BJ (cell line): Measurements from ENCODE around the gene RPL41. TPM values are rescaled to one million over a fixed set of nuclear protein-coding genes. Genes with fewer than 3 reads are reported as not detected.

Experiments used
- CTCF ChIA-PET: fragments of 350-600 bp; formaldehyde crosslinking; extraction: SDS; loops from one replicate; lab custom pipeline; 2021; ENCODE audit warnings: antibody characterized with exemption, inconsistent platforms; lab: Yijun Ruan, JAX
- POLR2A ChIA-PET: fragments of 300-600 bp; sonication (Branson Sonifier 250); formaldehyde crosslinking; extraction: SDS; loops from one replicate; lab custom pipeline; 2021; ENCODE audit warnings: antibody characterized with exemption; lab: Charles Lee
- DNase-seq: peaks from one replicate; pipeline ENCODE4 v3.0.0-alpha.2; 2011; ENCODE audit warnings: low read depth
- H3K27me3 ChIP-seq: 2 replicates; pipeline ENCODE4 v1.6.0; 2011; ENCODE audit warnings: low read length; ENCODE audit not compliant: control insufficient read depth, insufficient read depth
- H3K36me3 ChIP-seq: 2 replicates; pipeline ENCODE4 v1.5.1; 2011; ENCODE audit warnings: low read length; ENCODE audit not compliant: control insufficient read depth, insufficient read depth
- H3K4me3 ChIP-seq: 2 replicates; pipeline ENCODE4 v1.5.1; 2011; ENCODE audit warnings: low read depth, mild to moderate bottlenecking, control low read depth, low read length
- CTCF ChIP-seq: IDR thresholded peaks from 2 replicates; pipeline ENCODE4 v1.5.1; 2011; ENCODE audit warnings: low read depth, mild to moderate bottlenecking, control low read depth, inconsistent platforms, low read length, moderate library complexity; ENCODE audit not compliant: insufficient read depth
- polyA plus RNA-seq: library from polyadenylated mRNA; depleted of rRNA; stranded (reverse); fragments of >200 nt; gene quantifications from 2 replicates; pipeline ENCODE4 v1.2.3, GENCODE V29; 2011

Gene RPL41
- polyA plus RNA-seq, 1 experiment = 5,645 TPM

DNA sequence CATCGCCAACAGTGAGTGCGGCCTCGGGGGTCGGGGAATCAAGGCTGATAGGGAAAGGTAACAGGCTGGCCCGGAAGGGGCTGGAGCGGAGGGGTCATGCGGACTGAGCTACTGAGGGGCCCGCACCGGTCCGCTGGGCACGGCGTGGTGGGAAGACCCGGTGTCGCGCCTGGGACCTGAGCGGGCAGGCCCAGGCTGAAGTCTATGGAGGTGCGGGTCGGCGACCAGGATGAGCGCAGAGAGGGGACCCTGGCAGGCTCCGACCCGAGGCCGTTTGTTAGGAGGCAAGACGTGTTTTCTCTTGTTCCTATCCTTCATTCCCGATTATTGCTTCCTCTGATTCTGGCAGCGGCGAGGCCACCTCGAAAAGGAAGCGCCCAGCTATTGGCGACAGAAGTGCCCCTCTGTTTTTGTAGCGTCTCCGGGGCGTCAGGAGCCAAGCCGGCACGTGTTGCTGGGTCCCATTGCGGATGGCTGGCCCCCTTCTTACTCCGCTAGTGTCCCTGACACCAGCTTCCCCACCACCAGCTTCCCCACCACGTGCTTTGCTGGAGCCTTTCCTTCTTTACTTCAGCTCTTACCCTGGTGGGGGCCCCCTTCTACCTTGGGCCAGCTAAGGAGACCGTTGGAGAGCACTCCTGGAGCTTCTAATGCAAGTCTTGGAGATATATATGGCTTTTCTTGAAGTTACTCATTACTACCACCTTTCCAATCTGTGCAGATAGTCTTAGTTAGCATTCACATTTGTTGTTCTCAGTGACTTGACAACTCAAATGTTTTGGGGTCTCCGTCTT, 11.4 kb upstream of the RPL41 start:
- Histone ChIP-seq H3K27me3 (no peaks in the 10 kb centered on the region), H3K4me3 (peak overlapping the region; percentile 94), H3K36me3 (peaks cover 5% of the 10 kb centered on the region)
- POLR2A ChIA-PET = interaction anchor here (1.3 to 1.8 kb wide), 3 partner anchors 11 to 25 kb away, joined by 5 to 13 read pairs (median 7); partner anchors contain the start of genes ERBB3, RPL41 and ZC3H10
- DNase-seq = no peak
- 0 out of 2 replicates have a peak, but pooled peaks have one; percentile 15 for TF ChIP-seq CTCF
- CTCF ChIA-PET = interaction anchor here (0.7 to 3.1 kb wide), 10 partner anchors 11 to 367 kb away, joined by 3 to 20 read pairs (median 3); partner anchors contain the start of genes ERBB3, SUOX and ZC3H10

DNA sequence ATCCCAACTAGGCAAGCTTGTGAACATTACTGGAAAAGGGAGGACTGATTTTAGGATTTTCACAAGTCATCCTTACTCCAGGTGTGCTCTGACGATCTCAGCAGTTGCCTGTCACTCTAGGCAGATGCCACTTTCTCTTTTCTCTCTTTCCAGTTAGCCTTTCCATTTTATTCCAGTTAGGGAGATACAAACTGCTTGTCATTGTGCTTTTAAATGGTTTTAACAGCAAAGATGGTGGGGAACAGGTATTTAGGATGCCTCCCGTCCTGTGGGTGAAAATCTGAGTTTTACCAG, 10.9 kb upstream of the RPL41 start:
- ChIA-PET CTCF (interaction anchor here (0.7 to 3.1 kb wide), 6 partner anchors 11 to 117 kb away, joined by 3 to 20 read pairs (median 8); partner anchors contain the start of genes ERBB3 and ZC3H10), POLR2A (no interaction called here)
- no peak for TF ChIP-seq CTCF
- Histone ChIP-seq H3K4me3 (peak overlapping the region; percentile 94), H3K27me3 (no peaks in the 10 kb centered on the region), H3K36me3 (peaks cover 8% of the 10 kb centered on the region)
- DNase-seq = no peak

- ChIA-PET POLR2A (no interaction called here), CTCF (interaction anchor here (0.6 to 1.6 kb wide), 6 partner anchors 8 to 151 kb away, joined by 3 to 4 read pairs (median 4); partner anchors contain the start of genes ANKRD52 and SMARCC2)
- no peak for TF ChIP-seq CTCF
- Histone ChIP-seq H3K36me3 (peaks cover 12% of the 10 kb centered on the region), H3K27me3 (no peaks in the 10 kb centered on the region), H3K4me3 (no peak overlapping the region)
- no peak for DNase-seq
These were observed 9.2 kb upstream of the RPL41 start for GRCh38 chr12:56107242-56107641.

GRCh38 chr12:56110571-56110970, 5.9 kb upstream of the RPL41 start:
- CTCF ChIA-PET = no interaction called here
- POLR2A ChIA-PET = no interaction called here
- TF ChIP-seq CTCF = no peak

DNA sequence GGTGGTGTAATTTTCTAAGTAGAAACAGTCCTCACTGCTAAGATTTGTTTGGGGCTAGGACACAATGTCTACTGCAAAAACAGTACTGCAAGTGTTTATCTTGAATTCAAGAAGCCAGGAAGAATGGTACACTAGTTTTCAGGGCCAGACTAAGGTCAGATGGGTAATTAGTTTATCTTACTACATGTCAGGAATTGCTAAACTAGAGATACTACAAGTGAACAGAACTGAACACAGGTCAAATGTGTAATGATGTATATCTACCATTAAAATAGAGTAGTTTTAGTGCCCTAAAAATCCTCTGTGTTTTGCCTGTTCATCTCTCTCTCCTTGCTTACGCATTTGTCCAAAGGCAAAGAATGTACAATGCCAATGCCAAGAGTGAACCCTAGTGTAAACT, 2.3 kb upstream of the RPL41 start:
- DNase-seq = no peak
- ChIA-PET POLR2A (no interaction called here), CTCF (no interaction called here)
- no peak for TF ChIP-seq CTCF
- H3K27me3 ChIP-seq = no peaks in the 10 kb centered on the region
- H3K4me3 ChIP-seq = no peak overlapping the region
- H3K36me3 ChIP-seq = peaks cover 15% of the 10 kb centered on the region

More at GRCh38 chr12:56110571-56110970, 5.9 kb upstream of the RPL41 start:
- Histone ChIP-seq H3K4me3 (no peak overlapping the region), H3K36me3 (peaks cover 17% of the 10 kb centered on the region), H3K27me3 (no peaks in the 10 kb centered on the region)
- DNase-seq = no peak
